Nephron (organoid): Measurements from ENCODE around the gene NAT14.

Experiments used
- H3K27ac Mint-ChIP-seq, 3 experiments: 2 replicates each; pipeline ENCODE4 v1.8.0; 2020; ENCODE audit warnings: mixed read lengths in 3 of 3, mild to moderate bottlenecking in 2 of 3, moderate library complexity in 1 of 3
- H3K27me3 Mint-ChIP-seq: 2 replicates; pipeline ENCODE4 v1.8.0; 2021; ENCODE audit warnings: low read depth, mild to moderate bottlenecking, moderate library complexity, mixed read lengths
- H3K36me3 Mint-ChIP-seq: 2 replicates; pipeline ENCODE4 v1.8.0; 2020; ENCODE audit warnings: low read depth, mixed read lengths
- H3K4me1 Mint-ChIP-seq: 2 replicates; pipeline ENCODE4 v1.8.0; 2020; ENCODE audit warnings: mixed read lengths
- H3K4me3 Mint-ChIP-seq, 3 experiments: 2 replicates each; pipeline ENCODE4 v1.8.0; 2020; ENCODE audit warnings: mild to moderate bottlenecking in 3 of 3, mixed read lengths in 3 of 3, moderate library complexity in 2 of 3
- H3K9me3 Mint-ChIP-seq: 2 replicates; pipeline ENCODE4 v1.8.0; 2020; ENCODE audit warnings: mixed read lengths
- TF ChIP-seq, protein P1 (sequence below), 3 experiments: fragments of 200-600 bp; sonication (generic); IDR thresholded peaks; one replicate each; pipeline ENCODE4 v1.5.0; 2021; ENCODE audit warnings: antibody characterized with exemption in 3 of 3; ENCODE audit not compliant: unreplicated experiment in 3 of 3

NAT14 gene

DNA sequence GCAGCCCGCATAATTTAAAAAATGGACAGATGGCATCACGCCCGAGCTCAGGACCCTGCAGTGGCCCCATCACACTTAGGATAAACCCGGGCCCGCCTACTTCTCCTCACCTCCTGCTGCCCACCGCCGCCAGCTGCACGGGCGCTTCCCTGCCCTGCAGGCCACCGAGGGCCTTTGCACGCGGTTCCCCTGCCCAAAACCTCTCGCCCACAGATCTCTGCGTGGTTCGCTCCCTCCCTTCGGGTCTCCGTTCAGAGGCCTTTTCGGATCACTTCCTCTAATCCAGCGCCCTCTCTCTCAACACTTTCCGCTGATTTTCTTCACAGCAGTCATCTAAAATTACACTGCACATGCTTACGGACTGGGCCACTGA, 43.7 kb upstream of the NAT14 start:
- peaks cover 22% of the 10 kb centered on the region for H3K4me1 Mint-ChIP-seq
- H3K36me3 Mint-ChIP-seq, result no peaks in the 10 kb centered on the region
- TF ChIP-seq, protein P1, sequence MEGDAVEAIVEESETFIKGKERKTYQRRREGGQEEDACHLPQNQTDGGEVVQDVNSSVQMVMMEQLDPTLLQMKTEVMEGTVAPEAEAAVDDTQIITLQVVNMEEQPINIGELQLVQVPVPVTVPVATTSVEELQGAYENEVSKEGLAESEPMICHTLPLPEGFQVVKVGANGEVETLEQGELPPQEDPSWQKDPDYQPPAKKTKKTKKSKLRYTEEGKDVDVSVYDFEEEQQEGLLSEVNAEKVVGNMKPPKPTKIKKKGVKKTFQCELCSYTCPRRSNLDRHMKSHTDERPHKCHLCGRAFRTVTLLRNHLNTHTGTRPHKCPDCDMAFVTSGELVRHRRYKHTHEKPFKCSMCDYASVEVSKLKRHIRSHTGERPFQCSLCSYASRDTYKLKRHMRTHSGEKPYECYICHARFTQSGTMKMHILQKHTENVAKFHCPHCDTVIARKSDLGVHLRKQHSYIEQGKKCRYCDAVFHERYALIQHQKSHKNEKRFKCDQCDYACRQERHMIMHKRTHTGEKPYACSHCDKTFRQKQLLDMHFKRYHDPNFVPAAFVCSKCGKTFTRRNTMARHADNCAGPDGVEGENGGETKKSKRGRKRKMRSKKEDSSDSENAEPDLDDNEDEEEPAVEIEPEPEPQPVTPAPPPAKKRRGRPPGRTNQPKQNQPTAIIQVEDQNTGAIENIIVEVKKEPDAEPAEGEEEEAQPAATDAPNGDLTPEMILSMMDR (IDR thresholded peaks at IDR 0.05; ENCODE audit: unreplicated experiment in 3 of 3), result no peak
- H3K27me3 Mint-ChIP-seq, result peaks cover 37% of the 10 kb centered on the region
- no peak overlapping the region for H3K27ac Mint-ChIP-seq
- H3K4me3 Mint-ChIP-seq, result peak overlapping the region; percentile 4 to 24 (median 8)
- H3K9me3 Mint-ChIP-seq, result peaks cover 9% of the 10 kb centered on the region

DNA sequence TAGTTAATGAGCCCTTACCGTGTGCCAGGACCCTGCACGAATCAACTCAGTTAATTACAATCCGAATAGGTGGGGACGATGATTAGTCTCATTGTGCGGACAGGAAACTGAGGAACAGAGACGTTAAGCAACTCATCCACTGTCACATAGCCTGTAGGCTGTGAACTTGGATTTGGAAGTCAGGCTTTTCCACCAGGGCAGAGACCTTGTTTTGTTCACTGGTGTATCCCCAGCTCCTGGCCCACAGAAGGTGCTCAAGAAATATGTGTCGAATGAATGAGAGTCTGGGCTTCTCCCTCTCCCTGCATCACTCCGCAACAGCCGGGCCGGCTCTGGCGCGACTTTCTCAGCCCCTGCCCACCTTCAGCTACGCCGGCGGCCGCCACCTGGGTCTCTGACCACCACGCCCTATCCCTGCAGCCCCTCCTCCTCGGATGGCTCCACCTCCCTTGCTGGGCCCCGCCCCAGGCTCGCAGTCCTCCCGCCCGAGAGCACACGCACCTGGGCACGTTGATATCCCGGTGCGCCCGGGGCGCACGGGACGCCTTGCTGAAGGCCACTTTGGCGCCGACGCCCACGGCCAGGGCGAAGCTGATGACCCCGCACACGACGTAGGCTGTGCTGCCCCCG, 43.2 kb upstream of the NAT14 start:
- Mint-ChIP-seq H3K4me1 (peaks cover 22% of the 10 kb centered on the region), H3K9me3 (peaks cover 9% of the 10 kb centered on the region), H3K36me3 (no peaks in the 10 kb centered on the region), H3K27me3 (peaks cover 33% of the 10 kb centered on the region), H3K4me3 (peak overlapping the region in 2 of 3 experiments; percentile 4 to 24), H3K27ac (no peak overlapping the region)
- TF ChIP-seq, protein P1 (IDR thresholded peaks at IDR 0.05; ENCODE audit: unreplicated experiment in 3 of 3), result no peak

GRCh38 chr19:55442372-55442961, 42.5 kb upstream of the NAT14 start:
- peaks cover 27% of the 10 kb centered on the region for H3K27me3 Mint-ChIP-seq
- H3K27ac Mint-ChIP-seq, result no peak overlapping the region
- TF ChIP-seq, protein P1 (IDR thresholded peaks at IDR 0.05; ENCODE audit: unreplicated experiment in 3 of 3), result no peak
- peaks cover 9% of the 10 kb centered on the region for H3K9me3 Mint-ChIP-seq
- peaks cover 19% of the 10 kb centered on the region for H3K4me1 Mint-ChIP-seq
- H3K36me3 Mint-ChIP-seq, result no peaks in the 10 kb centered on the region
- peak overlapping the region in 1 of 3 experiments; percentile 49 for H3K4me3 Mint-ChIP-seq

DNA sequence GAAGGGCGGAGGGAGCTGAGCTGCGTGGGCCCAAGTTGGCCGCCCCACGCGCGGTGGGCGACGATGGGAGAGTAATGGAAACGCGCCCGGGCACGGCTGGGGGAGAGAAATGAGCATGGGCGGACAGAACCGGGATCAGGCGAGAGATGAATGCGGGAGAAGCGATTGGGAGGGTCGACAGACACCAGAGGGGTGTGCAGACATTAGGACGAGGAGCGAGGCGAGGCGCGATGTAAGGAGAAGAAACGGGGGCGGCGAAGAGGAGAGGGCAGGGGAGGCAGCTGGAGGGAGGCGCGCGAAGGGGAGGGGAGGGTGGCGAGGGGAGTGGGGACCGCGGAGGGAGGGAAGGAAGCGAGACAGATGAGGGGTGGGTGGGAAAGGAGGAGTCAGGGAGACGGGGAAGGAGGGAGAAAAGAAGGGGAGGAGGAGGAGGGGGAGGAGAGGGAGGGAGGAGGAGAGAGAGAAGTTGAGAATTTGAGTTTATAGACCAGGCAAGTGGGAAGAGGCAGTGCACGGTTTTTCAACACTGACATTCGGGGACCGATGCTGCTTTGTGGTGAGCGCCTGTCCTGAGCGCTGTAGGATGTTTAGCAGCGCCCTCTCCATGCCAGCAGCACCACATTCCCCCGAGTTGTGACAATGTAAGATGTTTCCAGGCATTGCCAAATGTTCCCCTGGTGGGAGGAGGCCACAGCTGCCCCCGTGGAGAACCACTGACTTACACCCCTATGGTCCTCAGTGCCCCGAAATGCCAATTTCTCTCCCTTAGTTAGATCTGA, 41.8 kb upstream of the NAT14 start, which contains the start of gene SHISA7:
SHISA7 (minus strand) TSS at position 256 of the 779 bp plus-strand sequence. CDS start 437 bp downstream, outside the sequence.
- peak within 1 kb of the TSS; percentile 61 to 77 (median 66) for H3K4me3 Mint-ChIP-seq
- peaks cover 17% of the 10 kb centered on the region for H3K4me1 Mint-ChIP-seq
- H3K27ac Mint-ChIP-seq, result no peak within 1 kb of the TSS
- H3K36me3 Mint-ChIP-seq, result no peaks in the 10 kb centered on the region
- TF ChIP-seq, protein P1 (IDR thresholded peaks at IDR 0.05; ENCODE audit: unreplicated experiment in 3 of 3), result no peak
- peaks cover 9% of the 10 kb centered on the region for H3K9me3 Mint-ChIP-seq
- H3K27me3 Mint-ChIP-seq, result peaks cover 21% of the 10 kb centered on the region

- no peaks in the 10 kb centered on the region for H3K36me3 Mint-ChIP-seq
- H3K27ac Mint-ChIP-seq, result no peak overlapping the region
- peaks cover 9% of the 10 kb centered on the region for H3K9me3 Mint-ChIP-seq
- H3K4me3 Mint-ChIP-seq, result peak overlapping the region; percentile 30 to 66 (median 55)
- H3K27me3 Mint-ChIP-seq, result peaks cover 14% of the 10 kb centered on the region
- peaks cover 17% of the 10 kb centered on the region for H3K4me1 Mint-ChIP-seq
- TF ChIP-seq, protein P1 (IDR thresholded peaks at IDR 0.05; ENCODE audit: unreplicated experiment in 3 of 3), result no peak
Measured at GRCh38 chr19:55443824-55444480, 41.0 kb upstream of the NAT14 start.
